Measurements from ENCODE around the gene FANCC.

Gene FANCC

GRCh38 chr9:95086564-95086955 is 230.9 kb downstream of the FANCC start:
- no peak for DNase-seq (ENCODE audit: low read depth in 3 of 3)

GRCh38 chr9:95085861-95086563 is 231.5 kb downstream of the FANCC start:
- no peak for DNase-seq (ENCODE audit: low read depth in 3 of 3)

- DNase-seq (ENCODE audit: low read depth in 3 of 3): no peak
These were observed 232.3 kb downstream of the FANCC start for GRCh38 chr9:95085036-95085770.

GRCh38 chr9:95084254-95084934 is 233.1 kb downstream of the FANCC start:
- no peak for DNase-seq (ENCODE audit: low read depth in 3 of 3)

GRCh38 chr9:95083086-95083768 is 234.3 kb downstream of the FANCC start:
- DNase-seq (ENCODE audit: low read depth in 3 of 3): no peak

- no peak for DNase-seq (ENCODE audit: low read depth in 3 of 3)
These were observed 235.0 kb downstream of the FANCC start for GRCh38 chr9:95082401-95083084.

GRCh38 chr9:95081998-95082397 is 235.5 kb downstream of the FANCC start:
- DNase-seq (ENCODE audit: low read depth in 3 of 3): no peak

GRCh38 chr9:95080961-95081647 is 236.4 kb downstream of the FANCC start:
- no peak for DNase-seq (ENCODE audit: low read depth in 3 of 3)

- no peak for DNase-seq (ENCODE audit: low read depth in 3 of 3)
These were observed 238.0 kb downstream of the FANCC start for GRCh38 chr9:95079461-95079860.

GRCh38 chr9:95078939-95079338 is 238.6 kb downstream of the FANCC start:
- no peak for DNase-seq (ENCODE audit: low read depth in 3 of 3)

- DNase-seq (ENCODE audit: low read depth in 3 of 3): no peak
These were observed 239.0 kb downstream of the FANCC start for GRCh38 chr9:95078511-95078910.

- DNase-seq (ENCODE audit: low read depth in 3 of 3): no peak
These were observed 239.6 kb downstream of the FANCC start for GRCh38 chr9:95077766-95078370.

- no peak for DNase-seq (ENCODE audit: low read depth in 3 of 3)
These were observed 240.3 kb downstream of the FANCC start for GRCh38 chr9:95077053-95077765.

- no peak for DNase-seq (ENCODE audit: low read depth in 3 of 3)
These were observed 240.8 kb downstream of the FANCC start for GRCh38 chr9:95076696-95077052.

GRCh38 chr9:95075700-95076099 is 241.8 kb downstream of the FANCC start:
- DNase-seq (ENCODE audit: low read depth in 3 of 3): no peak

GRCh38 chr9:95074632-95075031 is 242.9 kb downstream of the FANCC start:
- no peak for DNase-seq (ENCODE audit: low read depth in 3 of 3)

- no peak for DNase-seq (ENCODE audit: low read depth in 3 of 3)
These were observed 243.6 kb downstream of the FANCC start for GRCh38 chr9:95073918-95074317.

- no peak for DNase-seq (ENCODE audit: low read depth in 3 of 3)
These were observed 244.4 kb downstream of the FANCC start for GRCh38 chr9:95073042-95073607.

GRCh38 chr9:95071925-95072324 is 245.6 kb downstream of the FANCC start:
- no peak for DNase-seq (ENCODE audit: low read depth in 3 of 3)

- DNase-seq (ENCODE audit: low read depth in 3 of 3): no peak
These were observed 246.1 kb downstream of the FANCC start for GRCh38 chr9:95071450-95071849.
